Caco-2 (cell line): ENCODE measurements around the gene MAD1L1. TPM values are rescaled to one million over a fixed set of nuclear protein-coding genes. Genes with fewer than 3 reads are reported as not detected.

ENCODE experiments used
- BruUV-seq: library from RNA; stranded (reverse); fragments of 400-500 nt; replicated peaks from 2 replicates; lab custom pipeline; 2021; lab: Mats Ljungman, UMichigan
- CTCF ChIA-PET: fragments of 300-600 bp; sonication (Branson Sonifier 250); formaldehyde crosslinking; loops from one replicate; lab custom pipeline; 2022; ENCODE audit warnings: antibody characterized with exemption; lab: Charles Lee
- POLR2A ChIA-PET: fragments of 300-600 bp; sonication (Branson Sonifier 250); formaldehyde crosslinking; loops from one replicate; lab custom pipeline; 2022; ENCODE audit warnings: antibody characterized with exemption; lab: Charles Lee
- DNase-seq, 2 experiments: peaks; one replicate each; pipeline versions ENCODE4 v3.0.0 to v3.0.0-alpha.2; 2020 to 2022
- H3K27me3 ChIP-seq: replicated peaks from 2 replicates; pipeline ENCODE4 v1.6.0; 2011; ENCODE audit warnings: low read length; ENCODE audit not compliant: control insufficient read depth, insufficient read depth
- H3K36me3 ChIP-seq: 2 replicates; pipeline ENCODE4 v1.5.1; 2011; ENCODE audit warnings: low read length; ENCODE audit not compliant: control insufficient read depth, insufficient read depth
- H3K4me1 ChIP-seq: fragments of 250-450 bp; sonication (Bioruptor Pico); 2 replicates; pipeline ENCODE4 v1.5.1; 2020; ENCODE audit warnings: mild to moderate bottlenecking
- H3K4me3 ChIP-seq: 2 replicates; pipeline ENCODE4 v1.5.1; 2011; ENCODE audit warnings: low read depth, mild to moderate bottlenecking, control low read depth, low read length
- H3K9me3 ChIP-seq: fragments of 250-450 bp; sonication (Bioruptor Pico); 2 replicates; pipeline ENCODE4 v1.5.1; 2020; ENCODE audit warnings: mild to moderate bottlenecking, moderate library complexity
- H3K27ac Mint-ChIP-seq: one replicate; pipeline ENCODE4 v1.8.0; 2022; ENCODE audit warnings: mixed read lengths; ENCODE audit not compliant: unreplicated experiment
- H3K27me3 Mint-ChIP-seq: one replicate; pipeline ENCODE4 v1.8.0; 2022; ENCODE audit warnings: mixed read lengths; ENCODE audit not compliant: insufficient read depth, unreplicated experiment
- H3K36me3 Mint-ChIP-seq: one replicate; pipeline ENCODE4 v1.8.0; 2022; ENCODE audit warnings: mild to moderate bottlenecking, mixed read lengths; ENCODE audit not compliant: insufficient read depth, unreplicated experiment
- H3K4me1 Mint-ChIP-seq: one replicate; pipeline ENCODE4 v1.8.0; 2022; ENCODE audit warnings: low read depth, mixed read lengths; ENCODE audit not compliant: unreplicated experiment
- H3K4me3 Mint-ChIP-seq: one replicate; pipeline ENCODE4 v1.8.0; 2022; ENCODE audit warnings: mild to moderate bottlenecking, moderate library complexity, mixed read lengths; ENCODE audit not compliant: unreplicated experiment
- H3K9me3 Mint-ChIP-seq: one replicate; pipeline ENCODE4 v1.8.0; 2022; ENCODE audit warnings: mixed read lengths; ENCODE audit not compliant: unreplicated experiment
- CTCF ChIP-seq, 2 experiments: fragments of 200-600 bp in 1 of 2; IDR thresholded peaks; 1 replicate in 1 of 2; 2 replicates in 1 of 2; pipeline versions ENCODE4 v1.5.1 to v1.8.0; 2011 to 2022; ENCODE audit warnings: antibody characterized with exemption in 1 of 2, control low read depth in 1 of 2, inconsistent platforms in 1 of 2, low read depth in 1 of 2, low read length in 1 of 2, mild to moderate bottlenecking in 1 of 2, moderate library complexity in 1 of 2; ENCODE audit not compliant: insufficient read depth in 1 of 2, severe bottlenecking in 1 of 2, unreplicated experiment in 1 of 2
- intact Hi-C: fragments of 100-400 bp; cut with micrococcal nuclease; formaldehyde crosslinking; loops from one replicate; pipeline ENCODE4 v1.10.0; 2022; ENCODE audit not compliant: unreplicated experiment
- total RNA-seq: library from RNA; stranded (reverse); gene quantifications from 2 replicates; pipeline ENCODE4 v1.2.3, GENCODE V29; 2022

MAD1L1 gene
- total RNA-seq, 1 experiment from 2014 or later = 58.6 TPM

DNA sequence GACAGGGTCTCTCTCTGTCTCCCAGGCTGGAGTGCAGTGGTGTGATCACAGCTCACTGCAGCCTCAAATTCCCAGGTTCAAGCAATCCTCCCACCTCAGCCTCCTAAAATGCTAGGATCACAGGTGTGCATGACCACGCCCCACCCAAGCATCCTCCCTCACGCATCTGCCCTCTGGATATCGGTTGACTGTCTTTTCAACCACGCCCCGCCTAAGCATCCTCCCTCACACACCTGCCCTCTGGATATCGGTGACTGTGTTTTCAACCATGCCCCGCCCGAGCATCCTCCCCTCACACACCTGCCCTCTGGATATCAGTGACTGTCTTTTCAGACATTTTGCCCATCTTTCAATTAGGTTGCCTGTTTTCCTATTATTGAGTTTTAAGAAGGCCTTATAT, 140.5 kb downstream of the MAD1L1 start:
- no peak for TF ChIP-seq CTCF (IDR thresholded peaks at IDR 0.05; ENCODE audit: insufficient read depth in 1 of 2, low read depth in 1 of 2, low read length in 1 of 2, severe bottlenecking in 1 of 2, unreplicated experiment in 1 of 2)
- CTCF ChIA-PET = no interaction called here
- Mint-ChIP-seq H3K9me3 (no peaks in the 10 kb centered on the region), H3K36me3 (peaks cover 31% of the 10 kb centered on the region), H3K27ac (no peak overlapping the region), H3K4me1 (no peaks in the 10 kb centered on the region), H3K27me3 (no peaks in the 10 kb centered on the region), H3K4me3 (no peak overlapping the region)
- Histone ChIP-seq H3K4me1 (no peaks in the 10 kb centered on the region), H3K36me3 (no peaks in the 10 kb centered on the region), H3K9me3 (no peaks in the 10 kb centered on the region), H3K4me3 (no peak overlapping the region), H3K27me3 (no peaks in the 10 kb centered on the region)
- no TSS peak for BruUV-seq
- DNase-seq = peak in 1 of 2 experiments; percentile 58
- POLR2A ChIA-PET = no interaction called here
- intact Hi-C loops = no loop called here

DNA sequence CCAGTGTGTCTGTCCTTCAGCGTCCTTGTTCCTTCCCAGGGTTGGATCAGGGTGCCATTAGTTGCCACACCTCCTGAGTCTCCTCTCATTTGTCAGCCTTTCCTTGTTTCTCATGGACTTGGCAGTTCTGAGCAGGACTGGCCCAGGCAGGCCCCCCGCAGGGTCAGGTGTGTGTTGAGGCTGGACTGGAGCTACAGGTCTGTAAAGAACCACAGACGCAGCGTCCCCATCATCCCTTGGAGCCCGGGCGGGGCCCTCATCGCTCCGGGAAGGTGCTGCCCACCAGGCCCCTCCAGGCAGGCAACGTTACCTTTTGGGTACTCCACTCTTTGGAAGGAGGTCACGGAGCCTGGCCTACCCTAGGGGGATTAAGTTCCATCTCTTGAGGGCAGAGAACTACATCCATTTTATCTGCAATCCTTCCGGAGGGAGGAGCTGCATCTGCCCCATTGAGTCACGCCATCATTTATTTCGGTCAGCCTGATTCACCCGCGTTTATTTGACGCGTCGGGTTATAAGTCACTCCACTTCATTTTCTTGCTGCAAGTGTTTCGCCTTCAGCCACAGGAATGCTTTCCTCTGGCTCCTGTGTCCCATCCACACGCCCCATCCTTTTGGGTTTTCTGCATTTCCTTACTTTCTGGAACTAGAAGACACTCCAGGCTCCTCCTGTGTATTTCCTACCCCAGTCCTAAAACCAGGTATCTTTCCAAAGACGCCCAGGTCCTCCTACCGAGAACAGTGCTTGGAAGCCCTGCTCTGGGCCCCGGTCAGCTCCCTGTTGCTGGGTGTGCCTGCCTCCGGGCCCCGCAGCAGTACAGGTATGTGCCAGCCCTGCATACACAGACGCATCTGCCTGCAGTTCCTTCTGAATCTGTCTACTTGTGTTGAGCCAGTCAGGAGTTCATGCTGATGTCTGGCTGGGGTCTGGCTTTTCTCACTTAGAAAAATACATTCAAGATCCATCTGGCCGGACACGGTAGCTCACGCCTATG, 141.9 kb downstream of the MAD1L1 start:
- ChIA-PET POLR2A (no interaction called here), CTCF (no interaction called here)
- Mint-ChIP-seq H3K27ac (no peak overlapping the region), H3K4me3 (no peak overlapping the region), H3K27me3 (no peaks in the 10 kb centered on the region), H3K4me1 (no peaks in the 10 kb centered on the region), H3K9me3 (no peaks in the 10 kb centered on the region), H3K36me3 (peaks cover 25% of the 10 kb centered on the region)
- no peak for TF ChIP-seq CTCF (IDR thresholded peaks at IDR 0.05; ENCODE audit: insufficient read depth in 1 of 2, low read depth in 1 of 2, low read length in 1 of 2, severe bottlenecking in 1 of 2, unreplicated experiment in 1 of 2)
- BruUV-seq = no TSS peak
- no peak for DNase-seq
- H3K4me3 ChIP-seq = no peak overlapping the region
- no peaks in the 10 kb centered on the region for H3K9me3 ChIP-seq
- no peaks in the 10 kb centered on the region for H3K36me3 ChIP-seq
- no peaks in the 10 kb centered on the region for H3K4me1 ChIP-seq
- H3K27me3 ChIP-seq = no peaks in the 10 kb centered on the region
- intact Hi-C loops = no loop called here

DNA sequence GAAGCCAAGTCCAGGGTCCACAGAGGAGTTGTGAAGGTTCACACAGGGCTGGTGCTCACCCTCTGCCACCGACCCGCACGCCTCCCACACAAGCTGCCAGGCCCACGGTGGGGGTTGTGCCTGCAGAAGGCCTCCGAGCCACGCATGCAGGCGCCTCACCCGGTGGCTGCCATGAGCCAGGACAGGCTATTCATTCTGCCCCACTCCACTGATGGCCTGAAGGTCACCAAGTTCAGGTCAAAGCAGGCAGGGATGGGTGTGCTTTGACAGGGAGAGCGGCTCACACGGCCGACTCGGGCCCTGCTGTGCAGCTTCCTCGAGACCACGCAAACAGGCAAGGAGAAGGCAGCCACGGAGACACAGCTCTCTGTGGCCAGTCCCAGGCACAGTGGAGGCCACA, 143.9 kb downstream of the MAD1L1 start:
- POLR2A ChIA-PET = no interaction called here
- no peaks in the 10 kb centered on the region for H3K36me3 ChIP-seq
- intact Hi-C loops = no loop called here
- TF ChIP-seq CTCF (IDR thresholded peaks at IDR 0.05; ENCODE audit: insufficient read depth in 1 of 2, low read depth in 1 of 2, low read length in 1 of 2, severe bottlenecking in 1 of 2, unreplicated experiment in 1 of 2) = no peak
- CTCF ChIA-PET = no interaction called here
- no peak overlapping the region for H3K4me3 Mint-ChIP-seq
- H3K27me3 ChIP-seq = no peaks in the 10 kb centered on the region
- H3K27ac Mint-ChIP-seq = no peak overlapping the region
- no peak for DNase-seq
- H3K4me1 ChIP-seq = no peaks in the 10 kb centered on the region
- no TSS peak for BruUV-seq
- H3K9me3 Mint-ChIP-seq = no peaks in the 10 kb centered on the region
- no peaks in the 10 kb centered on the region for H3K9me3 ChIP-seq
- no peaks in the 10 kb centered on the region for H3K27me3 Mint-ChIP-seq
- H3K36me3 Mint-ChIP-seq = peaks cover 25% of the 10 kb centered on the region
- no peaks in the 10 kb centered on the region for H3K4me1 Mint-ChIP-seq
- H3K4me3 ChIP-seq = no peak overlapping the region
